ACC112 (cell line): ENCODE measurements around the gene CFAP46.

ENCODE experiments used
- H2AFZ ChIP-seq: fragments of 200-600 bp; sonication (generic); one replicate; pipeline ENCODE4 v1.6.0; 2017; ENCODE audit warnings: antibody characterized with exemption, low read length; ENCODE audit not compliant: unreplicated experiment
- H3K27ac ChIP-seq: fragments of 200-600 bp; sonication (generic); 2 replicates; pipeline ENCODE4 v1.5.1; 2014; ENCODE audit warnings: low read depth, mild to moderate bottlenecking, antibody characterized with exemption, low read length, moderate library complexity
- H3K27me3 ChIP-seq: fragments of 200-600 bp; sonication (generic); 2 replicates; pipeline ENCODE4 v1.6.1; 2014; ENCODE audit warnings: mild to moderate bottlenecking, antibody characterized with exemption, low read length, moderate library complexity, mixed read lengths; ENCODE audit not compliant: insufficient read depth
- H3K36me3 ChIP-seq: fragments of 200-600 bp; sonication (generic); 2 replicates; pipeline ENCODE4 v1.6.1; 2016; ENCODE audit warnings: mild to moderate bottlenecking, antibody characterized with exemption, low read length, moderate library complexity, mixed read lengths; ENCODE audit not compliant: insufficient read depth
- H3K4me1 ChIP-seq: fragments of 200-600 bp; sonication (generic); one replicate; pipeline ENCODE4 v1.6.1; 2016; ENCODE audit warnings: low read length, mixed read lengths; ENCODE audit not compliant: insufficient read depth, unreplicated experiment, control insufficient read depth
- H3K4me3 ChIP-seq: fragments of 200-600 bp; sonication (generic); 2 replicates; pipeline ENCODE4 v1.5.1; 2014; ENCODE audit warnings: mild to moderate bottlenecking, low read depth, low read length
- H3K79me2 ChIP-seq: fragments of 200-600 bp; sonication (generic); one replicate; pipeline ENCODE4 v1.6.0; 2016; ENCODE audit warnings: low read length; ENCODE audit not compliant: control insufficient read depth, unreplicated experiment, insufficient read depth

CFAP46 gene

GRCh38 chr10:132850896-132851295, 91.5 kb downstream of the CFAP46 start:
- Histone ChIP-seq H3K4me1 (no peaks in the 10 kb centered on the region), H3K27ac (no peak overlapping the region), H3K27me3 (peaks cover 47% of the 10 kb centered on the region), H2AFZ (no peak overlapping the region), H3K4me3 (no peak overlapping the region), H3K79me2 (no peaks in the 10 kb centered on the region), H3K36me3 (no peaks in the 10 kb centered on the region)

- Histone ChIP-seq H3K36me3 (no peaks in the 10 kb centered on the region), H3K79me2 (no peaks in the 10 kb centered on the region), H2AFZ (no peak overlapping the region), H3K4me3 (no peak overlapping the region), H3K27me3 (peaks cover 41% of the 10 kb centered on the region), H3K4me1 (no peaks in the 10 kb centered on the region), H3K27ac (no peak overlapping the region)
These were observed 92.1 kb downstream of the CFAP46 start for GRCh38 chr10:132850246-132850645.

DNA sequence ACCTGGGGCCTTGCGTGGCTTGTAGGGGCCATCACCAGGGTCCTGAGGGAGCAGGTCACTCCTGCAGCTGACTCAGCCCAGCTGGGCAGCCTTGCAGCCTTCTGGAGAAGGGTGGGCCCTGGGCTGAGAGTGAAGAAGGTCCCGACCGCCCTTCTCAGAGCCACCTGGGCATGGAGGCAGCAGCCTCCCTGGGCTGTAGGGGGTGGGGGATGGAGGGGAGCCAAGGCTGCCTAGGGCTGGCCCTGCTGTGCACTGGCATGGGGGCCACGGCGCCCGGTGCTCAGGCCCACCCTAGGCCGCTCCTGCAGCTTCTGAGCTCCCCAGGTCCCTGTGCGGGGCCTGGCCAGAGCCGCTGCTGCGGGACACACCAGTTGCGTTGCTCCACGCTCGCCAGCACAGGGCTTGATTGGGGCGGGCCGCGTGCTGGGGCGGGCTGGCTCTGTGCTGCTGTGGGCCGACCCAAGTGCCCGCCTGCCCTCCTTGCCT, 92.8 kb downstream of the CFAP46 start:
- Histone ChIP-seq H3K36me3 (no peaks in the 10 kb centered on the region), H3K79me2 (no peaks in the 10 kb centered on the region), H3K27me3 (peaks cover 37% of the 10 kb centered on the region), H3K4me3 (no peak overlapping the region), H3K27ac (no peak overlapping the region), H3K4me1 (no peaks in the 10 kb centered on the region), H2AFZ (no peak overlapping the region)

GRCh38 chr10:132848951-132849545, 93.3 kb downstream of the CFAP46 start:
- H3K4me1 ChIP-seq: no peaks in the 10 kb centered on the region

DNA sequence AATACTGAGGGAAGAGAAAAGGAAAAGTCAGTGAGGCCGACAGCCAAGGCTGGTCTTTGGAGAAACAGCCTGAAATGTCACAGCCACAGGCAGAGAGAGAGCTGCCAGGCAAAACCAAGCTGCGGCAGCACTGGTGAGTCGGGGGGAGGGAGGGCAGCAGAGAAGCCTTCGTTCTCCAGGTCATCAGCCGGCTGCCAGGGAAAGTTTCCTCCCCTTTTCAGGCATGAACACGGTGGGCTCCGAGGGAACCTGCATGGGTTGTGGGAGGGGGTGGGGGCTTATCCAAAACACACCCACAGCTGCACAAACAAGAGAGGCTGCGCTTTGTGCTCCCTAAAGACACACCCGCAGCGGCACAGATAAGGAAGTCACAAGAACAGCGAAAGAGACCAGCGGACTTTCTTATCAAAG, 94.1 kb downstream of the CFAP46 start:
- H2AFZ ChIP-seq: no peak overlapping the region

More at GRCh38 chr10:132848951-132849545, 93.3 kb downstream of the CFAP46 start:
- Histone ChIP-seq H3K27ac (no peak overlapping the region), H3K27me3 (peaks cover 36% of the 10 kb centered on the region), H3K36me3 (no peaks in the 10 kb centered on the region), H3K4me3 (no peak overlapping the region), H3K79me2 (no peaks in the 10 kb centered on the region), H2AFZ (no peak overlapping the region)

DNA sequence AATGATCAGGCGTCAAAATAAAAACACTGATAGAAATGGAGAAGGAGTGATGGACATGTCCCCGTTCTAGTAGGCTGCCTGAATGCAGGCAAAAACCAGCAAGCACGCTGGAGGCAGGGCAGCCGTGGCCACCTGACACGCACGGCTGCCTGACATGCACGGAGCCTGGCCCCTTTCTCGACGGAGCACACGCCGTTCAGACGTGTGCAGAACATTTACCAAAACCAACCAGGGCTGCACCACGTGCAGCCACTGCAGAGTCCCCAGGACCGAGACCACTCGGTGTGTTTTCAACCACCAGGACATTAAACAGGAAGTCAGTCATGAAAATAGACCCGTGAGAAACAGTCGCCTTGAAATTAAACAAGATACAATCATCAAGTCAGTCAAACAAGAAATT, 94.5 kb downstream of the CFAP46 start:
- Histone ChIP-seq H3K79me2 (no peaks in the 10 kb centered on the region), H2AFZ (no peak overlapping the region), H3K4me3 (no peak overlapping the region)

More for the DNA sequence above, 94.1 kb downstream of the CFAP46 start:
- H3K4me1 ChIP-seq: no peaks in the 10 kb centered on the region
- H3K27ac ChIP-seq: no peak overlapping the region
- no peak overlapping the region for H3K4me3 ChIP-seq
- peaks cover 33% of the 10 kb centered on the region for H3K27me3 ChIP-seq
- no peaks in the 10 kb centered on the region for H3K79me2 ChIP-seq
- no peaks in the 10 kb centered on the region for H3K36me3 ChIP-seq

DNA sequence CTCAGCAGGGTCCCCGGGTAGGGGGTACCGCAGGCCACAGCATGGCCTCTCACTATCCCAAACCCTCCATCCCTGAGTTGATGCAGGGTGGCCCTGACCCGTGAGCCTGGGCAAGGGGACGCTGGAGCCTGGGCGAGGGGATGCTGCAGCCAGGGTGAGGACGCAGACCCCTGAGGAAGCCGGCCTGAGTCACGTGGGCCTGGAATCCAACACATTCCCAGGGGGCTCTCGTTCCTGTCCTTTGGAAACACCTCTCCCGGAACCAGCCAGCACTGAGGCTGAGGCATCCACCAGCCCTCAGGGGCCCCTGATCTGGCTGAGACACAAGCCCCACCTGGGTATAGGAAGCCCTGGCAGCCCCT, 95.0 kb downstream of the CFAP46 start:
- no peak overlapping the region for H2AFZ ChIP-seq
- H3K4me3 ChIP-seq: no peak overlapping the region
- peaks cover 26% of the 10 kb centered on the region for H3K27me3 ChIP-seq
- no peaks in the 10 kb centered on the region for H3K4me1 ChIP-seq
- no peaks in the 10 kb centered on the region for H3K79me2 ChIP-seq
- no peaks in the 10 kb centered on the region for H3K36me3 ChIP-seq
- H3K27ac ChIP-seq: no peak overlapping the region

More for the DNA sequence above, 94.5 kb downstream of the CFAP46 start:
- Histone ChIP-seq H3K4me1 (no peaks in the 10 kb centered on the region), H3K27me3 (peaks cover 28% of the 10 kb centered on the region), H3K36me3 (no peaks in the 10 kb centered on the region), H3K27ac (no peak overlapping the region)

DNA sequence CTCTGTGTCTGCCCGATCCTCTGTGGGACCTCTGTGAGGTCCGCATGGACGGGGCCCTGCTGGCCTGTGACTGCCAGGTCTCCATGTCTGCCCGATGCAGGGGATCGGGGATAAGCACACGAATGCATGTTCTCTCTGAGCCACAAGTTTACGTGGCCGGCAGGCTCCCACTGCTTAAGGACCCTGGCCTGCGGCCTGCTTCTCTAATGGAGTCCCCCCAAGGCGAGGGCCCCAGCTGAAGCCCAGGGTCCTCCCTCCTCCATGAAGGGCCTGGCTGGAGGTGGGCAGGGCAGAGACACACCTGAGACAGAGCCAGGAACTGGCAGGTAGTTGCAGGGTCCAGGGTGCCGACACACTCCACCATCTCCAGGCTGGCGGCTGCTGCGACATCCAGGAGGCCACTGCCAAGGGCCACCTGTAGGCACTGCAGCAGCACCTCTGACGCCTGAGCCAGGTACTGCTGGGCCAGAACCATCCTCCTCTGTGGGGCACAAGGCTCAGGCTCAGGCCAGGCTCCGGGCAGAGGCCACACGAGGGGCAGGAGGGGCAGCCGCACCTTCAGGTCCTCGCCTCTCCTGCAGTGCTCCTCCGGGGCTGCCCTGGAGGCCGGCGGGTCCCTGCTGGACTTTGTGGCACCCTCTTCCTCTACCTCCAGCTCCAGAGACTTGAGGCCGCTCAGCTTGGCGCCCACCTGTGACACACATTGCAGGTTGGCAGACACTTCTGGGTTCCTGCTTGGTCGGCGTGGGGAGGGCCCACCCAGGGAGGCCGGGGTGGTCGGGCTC, 95.5 kb downstream of the CFAP46 start:
- H3K4me3 ChIP-seq: no peak overlapping the region
- H3K4me1 ChIP-seq: no peaks in the 10 kb centered on the region
- no peaks in the 10 kb centered on the region for H3K36me3 ChIP-seq
- no peaks in the 10 kb centered on the region for H3K79me2 ChIP-seq
- H3K27ac ChIP-seq: no peak overlapping the region
- H2AFZ ChIP-seq: no peak overlapping the region
- peaks cover 25% of the 10 kb centered on the region for H3K27me3 ChIP-seq

GRCh38 chr10:132845780-132846595, 96.4 kb downstream of the CFAP46 start:
- Histone ChIP-seq H3K27me3 (peaks cover 33% of the 10 kb centered on the region), H3K27ac (no peak overlapping the region), H3K4me3 (no peak overlapping the region), H3K79me2 (no peaks in the 10 kb centered on the region), H3K4me1 (no peaks in the 10 kb centered on the region), H3K36me3 (no peaks in the 10 kb centered on the region), H2AFZ (no peak overlapping the region)

DNA sequence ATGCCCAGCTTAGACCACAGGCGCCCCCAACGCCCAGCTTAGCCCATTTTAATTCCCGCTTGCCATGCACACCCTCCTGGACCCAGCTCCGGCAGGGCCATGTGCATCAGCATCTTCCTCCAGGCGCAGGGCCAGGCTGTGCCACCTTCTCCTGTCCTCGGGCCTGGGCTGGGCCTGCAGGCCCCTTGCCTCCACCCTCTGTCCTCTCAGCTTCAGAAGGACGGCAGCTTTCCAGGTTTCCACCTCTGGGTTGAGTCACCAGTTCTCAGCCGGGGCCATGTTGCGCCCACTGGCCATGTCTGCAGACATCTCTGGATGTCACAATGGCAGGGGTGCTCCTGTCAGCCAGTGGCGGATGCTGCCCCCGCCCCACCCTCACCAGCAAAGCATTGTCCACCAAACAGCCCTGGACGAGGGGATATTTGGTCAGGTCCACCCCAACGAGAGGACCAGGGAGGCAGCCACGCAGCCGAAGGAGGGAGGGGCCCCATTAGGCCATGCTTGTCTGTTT, 97.3 kb downstream of the CFAP46 start:
- H3K79me2 ChIP-seq: no peaks in the 10 kb centered on the region
- no peaks in the 10 kb centered on the region for H3K36me3 ChIP-seq
- no peaks in the 10 kb centered on the region for H3K4me1 ChIP-seq
- H3K4me3 ChIP-seq: no peak overlapping the region
- H2AFZ ChIP-seq: no peak overlapping the region
- peaks cover 42% of the 10 kb centered on the region for H3K27me3 ChIP-seq
- no peak overlapping the region for H3K27ac ChIP-seq
